GM12872 (cell line): ENCODE measurements around the gene ENTREP3.

Source experiments
- TF ChIP-seq, protein P1 (sequence below): IDR thresholded peaks from 3 replicates; pipeline ENCODE4 v1.5.1; 2011; ENCODE audit warnings: low read depth, mild to moderate bottlenecking, low read length, moderate library complexity; ENCODE audit not compliant: insufficient read depth

ENTREP3 gene

DNA sequence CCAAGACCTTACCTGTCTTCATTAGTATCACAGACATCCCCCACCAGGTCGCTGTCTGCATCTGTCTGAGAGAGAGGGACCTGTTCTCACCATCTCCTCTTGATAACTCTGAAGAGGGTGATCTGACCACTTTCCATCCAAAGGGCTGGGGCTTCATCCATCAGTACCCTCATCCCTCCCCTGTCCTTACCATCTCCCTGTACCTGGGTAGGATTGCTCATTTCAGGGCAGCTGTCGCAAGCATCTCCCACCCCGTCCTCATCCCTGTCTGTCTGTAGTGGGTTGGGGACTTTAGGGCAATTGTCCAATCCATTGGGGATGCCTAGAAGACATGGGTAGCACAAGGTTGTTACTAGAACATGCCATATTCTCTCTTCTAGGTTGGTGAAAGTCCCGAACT, 55.5 kb downstream of the ENTREP3 start:
- TF ChIP-seq, protein P1, sequence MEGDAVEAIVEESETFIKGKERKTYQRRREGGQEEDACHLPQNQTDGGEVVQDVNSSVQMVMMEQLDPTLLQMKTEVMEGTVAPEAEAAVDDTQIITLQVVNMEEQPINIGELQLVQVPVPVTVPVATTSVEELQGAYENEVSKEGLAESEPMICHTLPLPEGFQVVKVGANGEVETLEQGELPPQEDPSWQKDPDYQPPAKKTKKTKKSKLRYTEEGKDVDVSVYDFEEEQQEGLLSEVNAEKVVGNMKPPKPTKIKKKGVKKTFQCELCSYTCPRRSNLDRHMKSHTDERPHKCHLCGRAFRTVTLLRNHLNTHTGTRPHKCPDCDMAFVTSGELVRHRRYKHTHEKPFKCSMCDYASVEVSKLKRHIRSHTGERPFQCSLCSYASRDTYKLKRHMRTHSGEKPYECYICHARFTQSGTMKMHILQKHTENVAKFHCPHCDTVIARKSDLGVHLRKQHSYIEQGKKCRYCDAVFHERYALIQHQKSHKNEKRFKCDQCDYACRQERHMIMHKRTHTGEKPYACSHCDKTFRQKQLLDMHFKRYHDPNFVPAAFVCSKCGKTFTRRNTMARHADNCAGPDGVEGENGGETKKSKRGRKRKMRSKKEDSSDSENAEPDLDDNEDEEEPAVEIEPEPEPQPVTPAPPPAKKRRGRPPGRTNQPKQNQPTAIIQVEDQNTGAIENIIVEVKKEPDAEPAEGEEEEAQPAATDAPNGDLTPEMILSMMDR, result no peak

DNA sequence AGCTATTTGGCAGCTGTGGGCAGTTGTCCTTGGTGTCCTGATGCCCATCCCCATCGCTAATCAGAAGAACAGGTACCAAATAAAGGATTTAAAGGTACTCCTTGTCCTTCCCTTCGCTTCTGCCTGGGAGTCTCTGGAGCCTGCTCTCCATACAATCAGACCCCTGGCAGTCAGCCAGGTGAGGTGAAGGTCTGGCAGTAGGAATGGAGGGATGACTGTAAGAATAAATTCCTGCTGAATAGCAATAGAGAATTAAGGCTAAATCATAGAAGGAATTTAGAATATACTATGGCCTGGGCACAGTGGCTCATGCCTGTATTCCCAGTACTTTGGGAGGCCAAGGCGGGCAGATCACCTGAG, 56.8 kb downstream of the ENTREP3 start:
- TF ChIP-seq, protein P1, result no peak

DNA sequence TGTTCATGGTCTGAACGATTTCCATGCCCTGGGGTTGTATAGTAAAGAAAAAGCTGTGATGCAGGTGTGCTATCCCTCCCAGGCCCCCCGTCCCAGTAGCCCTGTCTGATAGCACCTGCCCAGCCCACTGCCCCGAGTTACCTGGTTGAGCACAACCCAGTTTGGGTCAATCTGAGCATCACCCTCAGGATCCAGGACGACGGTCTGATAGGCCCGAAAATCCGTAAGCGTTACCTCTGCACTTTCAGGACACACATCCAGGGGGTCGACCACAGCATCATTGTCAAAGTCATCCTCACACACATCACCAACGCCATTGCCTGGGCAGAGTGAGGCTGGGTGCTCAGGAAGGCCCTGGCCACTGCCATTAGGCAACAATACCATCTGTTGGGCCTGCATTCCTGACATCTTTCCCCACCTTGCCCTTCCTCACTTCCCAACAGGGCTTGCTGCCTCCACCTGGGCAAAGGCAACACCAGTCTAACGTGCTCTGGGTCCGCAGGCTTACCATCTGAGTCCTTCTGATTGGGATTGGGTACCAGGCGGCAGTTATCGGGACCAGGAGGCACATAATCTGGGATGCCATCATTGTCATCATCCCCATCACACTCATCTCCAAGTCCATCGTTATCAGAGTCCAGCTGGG, 57.3 kb downstream of the ENTREP3 start:
- TF ChIP-seq, protein P1, result no peak
